Right lobe of liver (tissue), 4 donors: ENCODE results near the gene SZRD1.

ENCODE experiments used
- CTCF ChIP-seq, 4 donors: fragments of 200-600 bp in 3 of 4; fragments of 450-650 bp in 1 of 4; IDR thresholded peaks; one replicate each; pipeline versions ENCODE4 v1.5.1 to v1.8.0; 2016 to 2022; ENCODE audit warnings: antibody characterized with exemption in 4 of 4, mild to moderate bottlenecking in 2 of 4
- POLR2A ChIP-seq: fragments of 450-650 bp; IDR thresholded peaks from one replicate; pipeline ENCODE4 v1.6.1; 2017; ENCODE audit warnings: antibody characterized with exemption, mild to moderate bottlenecking
- donor health status: DM: no; HTN: no; CAD: no.
- donor health status: DM: no; HTN: no; CAD: no.
- donor health status: DM: no; HTN: yes; CAD: no.

DNA sequence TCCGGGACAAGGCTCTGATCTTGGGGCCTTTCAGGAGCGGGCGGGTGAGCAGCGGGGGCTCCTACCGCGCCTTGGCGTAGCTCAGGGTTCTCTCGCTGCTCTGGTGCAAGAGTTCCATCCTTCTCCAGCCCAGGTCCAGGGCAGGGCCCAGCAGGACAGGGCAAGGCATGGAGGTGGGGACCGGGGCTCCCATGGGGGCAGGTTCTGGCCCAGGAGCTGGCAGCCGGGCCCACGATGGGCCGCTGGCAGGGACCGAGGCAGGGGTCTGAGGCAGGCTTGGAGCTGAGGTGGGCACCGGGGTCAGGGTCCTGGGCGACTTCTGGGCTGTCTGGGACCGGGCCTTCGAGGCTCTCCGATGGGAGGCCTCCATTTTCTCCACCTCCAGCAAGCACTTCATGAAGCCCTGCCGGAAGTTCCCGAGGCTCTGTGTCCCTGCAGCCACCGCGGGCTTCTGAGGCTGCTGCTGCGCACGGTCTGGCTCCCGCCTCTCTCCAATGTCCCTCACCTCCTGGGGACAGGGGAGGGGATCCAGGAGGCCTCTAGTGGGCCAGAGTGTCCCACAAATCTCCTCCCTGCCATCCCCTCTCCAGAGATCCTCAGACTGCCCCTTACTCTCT, 42.6 kb downstream of the SZRD1 start:
- no peak for TF ChIP-seq CTCF (IDR thresholded peaks at IDR 0.05)
- no peak for TF ChIP-seq POLR2A
